IMR-90 (cell line): Measurements from ENCODE around the gene FOSL1. TPM values are rescaled to one million over a fixed set of nuclear protein-coding genes. Genes with fewer than 3 reads are reported as not detected.

Experiments used
- ATAC-seq: fragments of 200-7000 bp; cut with Tn5 transposase; 2 replicates; pipeline ENCODE4 v1.9.1; 2020; ENCODE audit warnings: low read depth, mild to moderate bottlenecking, moderate library complexity
- BruUV-seq: library from RNA; stranded (reverse); fragments of 400-500 nt; replicated peaks from 2 replicates; lab custom pipeline; 2021; lab: Mats Ljungman, UMichigan
- CTCF ChIA-PET: fragments of 300-600 bp; formaldehyde crosslinking; extraction: SDS; loops from one replicate; lab custom pipeline; 2021; ENCODE audit warnings: antibody characterized with exemption; lab: Yijun Ruan, JAX
- POLR2A ChIA-PET: fragments of 300-600 bp; sonication (Branson Sonifier 250); formaldehyde crosslinking; loops from one replicate; lab custom pipeline; 2022; ENCODE audit warnings: antibody characterized with exemption; ENCODE audit not compliant: unreplicated experiment; lab: Charles Lee
- DNase-seq: peaks from one replicate; pipeline ENCODE4 v3.0.0; 2013
- H2AFZ ChIP-seq: replicated peaks from 2 replicates; pipeline ENCODE3; 2013; ENCODE audit warnings: low read length, mild to moderate bottlenecking; ENCODE audit not compliant: poor library complexity
- H2AK5ac ChIP-seq: 2 replicates; pipeline ENCODE4 v1.6.1; 2013; ENCODE audit warnings: low read depth, low read length, inconsistent platforms
- H2AK9ac ChIP-seq: replicated peaks from 2 replicates; pipeline ENCODE3; 2013; ENCODE audit warnings: mild to moderate bottlenecking, low read depth, low read length, moderate library complexity; ENCODE audit not compliant: poor library complexity
- H2BK120ac ChIP-seq: 2 replicates; pipeline ENCODE4 v1.6.1; 2013; ENCODE audit warnings: low read depth, low read length, inconsistent platforms
- H2BK15ac ChIP-seq: 3 replicates; pipeline ENCODE4 v1.6.1; 2013; ENCODE audit warnings: low read depth, low read length, inconsistent platforms
- H2BK20ac ChIP-seq: 2 replicates; pipeline ENCODE4 v1.6.1; 2013; ENCODE audit warnings: low read depth, mild to moderate bottlenecking, inconsistent platforms, low read length, moderate library complexity
- H2BK5ac ChIP-seq: 2 replicates; pipeline ENCODE4 v1.6.1; 2013; ENCODE audit warnings: mild to moderate bottlenecking, low read depth, low read length, inconsistent platforms; ENCODE audit not compliant: poor library complexity, severe bottlenecking
- H3K14ac ChIP-seq: replicated peaks from 2 replicates; pipeline ENCODE4 v1.6.1; 2013; ENCODE audit warnings: low read depth, low read length, inconsistent platforms
- H3K18ac ChIP-seq: 2 replicates; pipeline ENCODE4 v1.6.1; 2013; ENCODE audit warnings: low read depth, low read length, control low read depth
- H3K23ac ChIP-seq: 2 replicates; pipeline ENCODE4 v1.6.1; 2013; ENCODE audit warnings: low read depth, low read length, inconsistent platforms
- H3K27ac ChIP-seq: 2 replicates; pipeline ENCODE4 v1.5.1; 2013; ENCODE audit warnings: mild to moderate bottlenecking, control low read depth, low read length; ENCODE audit not compliant: insufficient read depth
- H3K27me3 ChIP-seq: 2 replicates; pipeline ENCODE4 v1.6.1; 2013; ENCODE audit warnings: low read length; ENCODE audit not compliant: control insufficient read depth, insufficient read depth
- H3K36me3 ChIP-seq: 2 replicates; pipeline ENCODE4 v1.6.1; 2013; ENCODE audit warnings: low read length, mixed read lengths; ENCODE audit not compliant: control insufficient read depth, insufficient read depth
- H3K4ac ChIP-seq: 2 replicates; pipeline ENCODE4 v1.6.1; 2013; ENCODE audit warnings: low read depth, low read length, inconsistent platforms
- H3K4me1 ChIP-seq: 2 replicates; pipeline ENCODE4 v1.6.1; 2013; ENCODE audit warnings: low read length, mixed read lengths; ENCODE audit not compliant: control insufficient read depth, insufficient read depth
- H3K4me2 ChIP-seq: 2 replicates; pipeline ENCODE4 v1.6.1; 2013; ENCODE audit warnings: low read depth, mild to moderate bottlenecking, control low read depth, low read length, moderate library complexity
- H3K4me3 ChIP-seq: 2 replicates; pipeline ENCODE4 v1.5.1; 2013; ENCODE audit warnings: low read depth, mild to moderate bottlenecking, control low read depth, low read length, moderate library complexity; ENCODE audit not compliant: insufficient read depth
- H3K56ac ChIP-seq: 2 replicates; pipeline ENCODE4 v1.6.1; 2013; ENCODE audit warnings: low read length, inconsistent platforms; ENCODE audit not compliant: insufficient read depth; ENCODE audit errors: extremely low read depth
- H3K79me1 ChIP-seq, 2 experiments: 2 replicates each; pipeline ENCODE4 v1.6.1; 2013; ENCODE audit warnings: low read length in 2 of 2, inconsistent platforms in 1 of 2, low read depth in 1 of 2
- H3K9ac ChIP-seq: 2 replicates; pipeline ENCODE4 v1.6.1; 2013; ENCODE audit warnings: low read depth, low read length, control low read depth
- H3K9me1 ChIP-seq: 2 replicates; pipeline ENCODE4 v1.6.1; 2013; ENCODE audit warnings: low read length, inconsistent platforms; ENCODE audit not compliant: insufficient read depth
- H3K9me3 ChIP-seq: 2 replicates; pipeline ENCODE4 v1.6.1; 2013; ENCODE audit warnings: low read length; ENCODE audit not compliant: control insufficient read depth, insufficient read depth
- H4K20me1 ChIP-seq: 2 replicates; pipeline ENCODE4 v1.6.1; 2013; ENCODE audit warnings: low read length, inconsistent platforms; ENCODE audit not compliant: insufficient read depth
- H4K5ac ChIP-seq: 2 replicates; pipeline ENCODE4 v1.6.1; 2013; ENCODE audit warnings: mild to moderate bottlenecking, low read depth, low read length, control low read depth
- H4K8ac ChIP-seq, 2 experiments: 2 replicates each; pipeline ENCODE4 v1.6.1; 2013; ENCODE audit warnings: low read depth in 2 of 2, low read length in 2 of 2, control low read depth in 1 of 2, inconsistent platforms in 1 of 2
- H4K91ac ChIP-seq: 2 replicates; pipeline ENCODE4 v1.6.1; 2013; ENCODE audit warnings: low read depth, low read length, inconsistent platforms; ENCODE audit not compliant: insufficient read depth
- BHLHE40 ChIP-seq: fragments of 150-350 bp; IDR thresholded peaks from 2 replicates; pipeline ENCODE4 v1.6.1; 2016; ENCODE audit warnings: mild to moderate bottlenecking, low read depth, low read length
- CEBPB ChIP-seq: IDR thresholded peaks from 2 replicates; pipeline ENCODE4 v1.6.1; 2012; ENCODE audit warnings: low read depth, low read length, improper control_type of control experiment
- CHD1 ChIP-seq: IDR thresholded peaks from 2 replicates; pipeline ENCODE4 v1.6.1; 2012; ENCODE audit warnings: low read depth, low read length, improper control_type of control experiment
- CTCF ChIP-seq: conservative IDR thresholded peaks from 2 replicates; pipeline ENCODE4 v1.5.1; 2012; ENCODE audit warnings: mild to moderate bottlenecking, low read depth, low read length, improper control_type of control experiment
- ELK1 ChIP-seq: fragments of 150-350 bp; IDR thresholded peaks from 2 replicates; pipeline ENCODE4 v1.6.1; 2016; ENCODE audit warnings: low read depth, mild to moderate bottlenecking, low read length, moderate library complexity, borderline replicate concordance
- MAFK ChIP-seq: IDR thresholded peaks from 2 replicates; pipeline ENCODE4 v1.6.1; 2012; ENCODE audit warnings: low read depth, low read length, improper control_type of control experiment
- MAZ ChIP-seq: IDR thresholded peaks from 2 replicates; pipeline ENCODE4 v1.6.1; 2012; ENCODE audit warnings: low read depth, mild to moderate bottlenecking, low read length, improper control_type of control experiment, moderate library complexity, borderline replicate concordance
- NFE2L2 ChIP-seq: fragments of 150-350 bp; IDR thresholded peaks from 2 replicates; pipeline ENCODE4 v1.6.1; 2016; ENCODE audit warnings: low read depth, mild to moderate bottlenecking, low read length
- RAD21 ChIP-seq: IDR thresholded peaks from 2 replicates; pipeline ENCODE4 v1.6.1; 2012; ENCODE audit warnings: low read length, improper control_type of control experiment
- RFX5 ChIP-seq: IDR thresholded peaks from 2 replicates; pipeline ENCODE4 v1.8.0; 2012; ENCODE audit warnings: low read depth, mild to moderate bottlenecking, low read length, moderate library complexity
- SMC3 ChIP-seq: fragments of 150-350 bp; IDR thresholded peaks from 2 replicates; pipeline ENCODE4 v1.6.1; 2016; ENCODE audit warnings: low read depth, mild to moderate bottlenecking, antibody characterized with exemption, low read length, moderate library complexity
- USF2 ChIP-seq: fragments of 150-350 bp; IDR thresholded peaks from 2 replicates; pipeline ENCODE4 v1.6.1; 2017; ENCODE audit warnings: mild to moderate bottlenecking, antibody characterized with exemption, low read length, low read depth
- WGBS, 2 experiments: methylation state at CpG; one replicate each; pipeline versions ENCODE4 v1.1.5 to v1.1.7; 2013; ENCODE audit warnings: missing lambda C conversion rate in 2 of 2; ENCODE audit not compliant: insufficient read length in 1 of 2; ENCODE audit errors: extremely low coverage in 2 of 2; 5-methylcytosine and 5-hydroxymethylcytosine counted together
- dilution Hi-C: fragments of 300-500 bp; cut with HindIII; formaldehyde crosslinking; loops from one replicate; pipeline ENCODE4 v1.14.3; 2018; ENCODE audit warnings: low sequenced_read_pairs; ENCODE audit not compliant: unreplicated experiment
- in situ Hi-C: fragments of 300-500 bp; cut with MboI; formaldehyde crosslinking; loops from 3 replicates; pipeline ENCODE4 v1.14.3; 2019; ENCODE audit warnings: low sequenced_read_pairs, inconsistent platforms, mixed read lengths
- intact Hi-C: fragments of 100-400 bp; cut with micrococcal nuclease; formaldehyde crosslinking; loops from 2 replicates; pipeline ENCODE4 v1.10.0; 2022
- polyA plus RNA-seq, 3 experiments: library from polyadenylated mRNA; depleted of rRNA; stranded (reverse); fragments of >200 nt; gene quantifications; 2 replicates each; pipeline ENCODE4 v1.2.3, GENCODE V29; 2012; ENCODE audit warnings: low replicate concordance in 1 of 3
- total RNA-seq: library from RNA; depleted of rRNA; stranded (reverse); fragments of >200 nt; gene quantifications from 2 replicates; pipeline ENCODE4 v1.2.3, GENCODE V29; 2012

The FOSL1 gene
- total and polyA plus RNA-seq, 2 of the 4 experiments (the other 2 are of a cell fraction): 17.2 to 107 TPM

GRCh38 chr11:65865550-65866172, 34.5 kb downstream of the FOSL1 start:
- peaks cover 23 to 89% of the 10 kb centered on the region in 2 experiments for H3K79me1 ChIP-seq
- intact Hi-C loops (no loop called here), dilution Hi-C loops (no loop called here), in situ Hi-C loops (no loop called here)
- H3K27ac ChIP-seq: no peak overlapping the region; the same call in 1 of the 2 replicates
- peaks cover 50% of the 10 kb centered on the region for H4K20me1 ChIP-seq
- peaks cover 88% of the 10 kb centered on the region for H3K36me3 ChIP-seq
- ChIA-PET CTCF (no interaction called here), POLR2A (interaction anchor here (1.0 kb wide), 1 partner anchor 8 kb away, joined by 3 read pairs; the partner anchor contains the start of gene CFL1)
- H3K4me1 ChIP-seq: peaks cover 6% of the 10 kb centered on the region; the same call in 1 of the 2 replicates
- no peak overlapping the region; the same call in 1 of the 2 replicates for H3K23ac ChIP-seq
- H2BK20ac ChIP-seq: no peak overlapping the region
- H3K4me2 ChIP-seq: no peak overlapping the region
- WGBS, 2 experiments: 100% methylated on average over 3 of the region's 9 CpGs; no CpG with 5 or more reads in 1 of the 2 experiments
- H3K9ac ChIP-seq: no peak overlapping the region
- H2BK15ac ChIP-seq: no peak overlapping the region
- H3K4ac ChIP-seq: no peak overlapping the region
- H2AK9ac ChIP-seq: peak overlapping the region; percentile 76
- H4K91ac ChIP-seq: no peak overlapping the region
- no peak overlapping the region for H2BK5ac ChIP-seq
- H3K4me3 ChIP-seq: no peak overlapping the region
- DNase-seq (no peak), ATAC-seq (no peak)
- H3K14ac ChIP-seq: no peak overlapping the region
- H3K27me3 ChIP-seq: no peaks in the 10 kb centered on the region
- no peak overlapping the region for H2AK5ac ChIP-seq
- TF ChIP-seq BHLHE40: no peak
- no peak for TF ChIP-seq NFE2L2
- TF ChIP-seq RFX5: no peak
- TF ChIP-seq USF2: no peak
- no peak for TF ChIP-seq MAZ
- no peak for TF ChIP-seq SMC3
- TF ChIP-seq CTCF: no peak
- no peak for TF ChIP-seq RAD21
- TF ChIP-seq MAFK: no peak
- TF ChIP-seq ELK1: no peak
- no peak for TF ChIP-seq CHD1
- TF ChIP-seq CEBPB: no peak
- peak overlapping the region; percentile 24 for H2AFZ ChIP-seq
- no peak overlapping the region for H4K8ac ChIP-seq
- BruUV-seq: no TSS peak
- peaks cover 5% of the 10 kb centered on the region; the same call in 1 of the 2 replicates for H3K9me1 ChIP-seq
- no peak overlapping the region for H3K56ac ChIP-seq
- H3K18ac ChIP-seq: no peak overlapping the region
- no peaks in the 10 kb centered on the region for H3K9me3 ChIP-seq
- H2BK120ac ChIP-seq: no peak overlapping the region
- H4K5ac ChIP-seq: no peak overlapping the region
